PC-9 (cell line): ENCODE results near the gene MUS81. TPM values are rescaled to one million over a fixed set of nuclear protein-coding genes. Genes with fewer than 3 reads are reported as not detected.
A peak's percentile ranks its signal among the peaks of the same experiment; 100 is the strongest.

ENCODE experiments used
- BruUV-seq: library from RNA; stranded (reverse); fragments of 400-500 nt; replicated peaks from 2 replicates; lab custom pipeline; 2021; lab: Mats Ljungman, UMichigan
- CTCF ChIA-PET: fragments of 300-600 bp; sonication (Branson Sonifier 250); formaldehyde crosslinking; loops from one replicate; lab custom pipeline; 2022; ENCODE audit warnings: antibody characterized with exemption; lab: Charles Lee
- POLR2A ChIA-PET: fragments of 300-600 bp; sonication (Branson Sonifier 250); formaldehyde crosslinking; loops from one replicate; lab custom pipeline; 2022; ENCODE audit warnings: antibody characterized with exemption; ENCODE audit not compliant: unreplicated experiment; lab: Charles Lee
- DNase-seq, 2 experiments: peaks; one replicate each; pipeline versions ENCODE4 v3.0.0 to v3.0.0-alpha.2; 2015 to 2022; ENCODE audit warnings: mixed read lengths in 1 of 2
- H2AFZ ChIP-seq: fragments of 200-600 bp; sonication (generic); 2 replicates; pipeline ENCODE4 v1.8.1; 2017; ENCODE audit warnings: antibody characterized with exemption
- H3F3A ChIP-seq: fragments of 200-600 bp; sonication (generic); 2 replicates; pipeline ENCODE4 v1.8.1; 2017; ENCODE audit warnings: antibody characterized with exemption, mild to moderate bottlenecking, low read depth; ENCODE audit not compliant: insufficient read depth
- H3K27ac ChIP-seq: fragments of 200-600 bp; sonication (generic); 2 replicates; pipeline ENCODE4 v1.6.1; 2016; ENCODE audit warnings: mixed run types
- H3K27me3 ChIP-seq: fragments of 200-600 bp; sonication (generic); 2 replicates; pipeline ENCODE4 v1.6.1; 2016; ENCODE audit warnings: low read depth, mixed run types; ENCODE audit not compliant: insufficient read depth
- H3K36me3 ChIP-seq: fragments of 200-600 bp; sonication (generic); 2 replicates; pipeline ENCODE4 v1.6.1; 2016; ENCODE audit warnings: low read depth, mixed run types
- H3K4me1 ChIP-seq: fragments of 200-600 bp; sonication (generic); replicated peaks from 2 replicates; pipeline ENCODE4 v1.6.1; 2016; ENCODE audit warnings: mixed run types; ENCODE audit not compliant: insufficient read depth
- H3K4me2 ChIP-seq: fragments of 200-600 bp; sonication (generic); 2 replicates; pipeline ENCODE4 v1.6.1; 2017; ENCODE audit warnings: mixed run types
- H3K4me3 ChIP-seq: fragments of 200-600 bp; sonication (generic); 2 replicates; pipeline ENCODE4 v1.6.1; 2016; ENCODE audit warnings: mixed run types
- H3K79me2 ChIP-seq: fragments of 200-600 bp; sonication (generic); 2 replicates; pipeline ENCODE4 v1.6.1; 2017; ENCODE audit warnings: low read depth, mixed run types
- H3K9me2 ChIP-seq: fragments of 200-600 bp; sonication (generic); 2 replicates; pipeline ENCODE4 v1.8.1; 2017; ENCODE audit warnings: mild to moderate bottlenecking; ENCODE audit not compliant: insufficient read depth
- H3K9me3 ChIP-seq: fragments of 200-600 bp; sonication (generic); 2 replicates; pipeline ENCODE4 v1.8.1; 2016; ENCODE audit warnings: low read depth; ENCODE audit not compliant: insufficient read depth
- H4K20me1 ChIP-seq: fragments of 200-600 bp; sonication (generic); 2 replicates; pipeline ENCODE4 v1.8.1; 2017; ENCODE audit not compliant: insufficient read depth
- EZH2 ChIP-seq: fragments of 200-600 bp; sonication (generic); IDR thresholded peaks from 2 replicates; pipeline ENCODE4 v1.8.0; 2017; ENCODE audit warnings: antibody characterized with exemption, low read depth
- intact Hi-C: fragments of 100-400 bp; cut with micrococcal nuclease; formaldehyde crosslinking; loops from one replicate; pipeline ENCODE4 v1.10.0; 2022; ENCODE audit not compliant: unreplicated experiment
- total RNA-seq: library from RNA; stranded (reverse); gene quantifications from 2 replicates; pipeline ENCODE4 v1.2.3, GENCODE V29; 2021
- TF ChIP-seq, protein P1 (sequence below): fragments of 200-600 bp; sonication (generic); conservative IDR thresholded peaks from 2 replicates; pipeline ENCODE4 v1.6.1; 2017; ENCODE audit warnings: mixed run types, antibody characterized with exemption, mild to moderate bottlenecking, moderate library complexity

The MUS81 gene
- total RNA-seq, 1 experiment from 2014 or later, result 62.7 TPM

DNA sequence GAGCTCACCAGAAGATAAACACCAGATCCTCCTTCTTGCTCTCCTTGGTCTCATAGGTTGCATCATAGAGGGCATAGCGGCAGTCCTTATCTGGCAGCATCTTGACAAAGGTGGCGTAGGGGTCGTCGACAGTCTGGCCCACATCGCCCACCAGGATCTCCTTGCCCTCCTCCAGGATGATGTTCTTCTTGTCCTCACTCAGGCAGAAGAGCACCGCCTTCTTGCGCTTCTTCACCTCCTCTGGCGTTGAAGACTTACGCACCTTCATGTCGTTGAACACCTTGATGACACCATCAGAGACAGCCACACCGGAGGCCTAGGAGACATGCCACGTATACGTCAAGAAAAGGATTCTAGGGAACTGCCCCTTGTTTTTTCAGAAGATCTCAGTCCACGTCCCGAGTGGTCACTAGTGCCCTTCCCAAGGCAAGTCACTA lies 4.3 kb upstream of the MUS81 start:
- Histone ChIP-seq H3K36me3 (peaks cover 30% of the 10 kb centered on the region), H3K79me2 (peaks cover 47% of the 10 kb centered on the region), H3K4me3 (peak overlapping the region; percentile 96), H3K4me1 (peaks cover 13% of the 10 kb centered on the region), H3K27me3 (no peaks in the 10 kb centered on the region), H3K9me3 (no peaks in the 10 kb centered on the region), H3K27ac (no peak overlapping the region), H3F3A (peaks cover 74% of the 10 kb centered on the region), H4K20me1 (peaks cover 46% of the 10 kb centered on the region), H3K4me2 (peak overlapping the region; percentile 91), H3K9me2 (no peaks in the 10 kb centered on the region), H2AFZ (no peak overlapping the region)
- no peak for TF ChIP-seq EZH2
- TF ChIP-seq, protein P1, sequence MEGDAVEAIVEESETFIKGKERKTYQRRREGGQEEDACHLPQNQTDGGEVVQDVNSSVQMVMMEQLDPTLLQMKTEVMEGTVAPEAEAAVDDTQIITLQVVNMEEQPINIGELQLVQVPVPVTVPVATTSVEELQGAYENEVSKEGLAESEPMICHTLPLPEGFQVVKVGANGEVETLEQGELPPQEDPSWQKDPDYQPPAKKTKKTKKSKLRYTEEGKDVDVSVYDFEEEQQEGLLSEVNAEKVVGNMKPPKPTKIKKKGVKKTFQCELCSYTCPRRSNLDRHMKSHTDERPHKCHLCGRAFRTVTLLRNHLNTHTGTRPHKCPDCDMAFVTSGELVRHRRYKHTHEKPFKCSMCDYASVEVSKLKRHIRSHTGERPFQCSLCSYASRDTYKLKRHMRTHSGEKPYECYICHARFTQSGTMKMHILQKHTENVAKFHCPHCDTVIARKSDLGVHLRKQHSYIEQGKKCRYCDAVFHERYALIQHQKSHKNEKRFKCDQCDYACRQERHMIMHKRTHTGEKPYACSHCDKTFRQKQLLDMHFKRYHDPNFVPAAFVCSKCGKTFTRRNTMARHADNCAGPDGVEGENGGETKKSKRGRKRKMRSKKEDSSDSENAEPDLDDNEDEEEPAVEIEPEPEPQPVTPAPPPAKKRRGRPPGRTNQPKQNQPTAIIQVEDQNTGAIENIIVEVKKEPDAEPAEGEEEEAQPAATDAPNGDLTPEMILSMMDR, result no peak
- intact Hi-C loops, result no loop called here
- peak in 1 of 2 experiments; percentile 31 for DNase-seq
- CTCF ChIA-PET, result no interaction called here
- POLR2A ChIA-PET, result interaction anchor here (1.0 kb wide), 1 partner anchor 193 kb away, joined by 4 read pairs; the partner anchor contains the start of gene RELA
- BruUV-seq, result TSS peak; percentile 31

DNA sequence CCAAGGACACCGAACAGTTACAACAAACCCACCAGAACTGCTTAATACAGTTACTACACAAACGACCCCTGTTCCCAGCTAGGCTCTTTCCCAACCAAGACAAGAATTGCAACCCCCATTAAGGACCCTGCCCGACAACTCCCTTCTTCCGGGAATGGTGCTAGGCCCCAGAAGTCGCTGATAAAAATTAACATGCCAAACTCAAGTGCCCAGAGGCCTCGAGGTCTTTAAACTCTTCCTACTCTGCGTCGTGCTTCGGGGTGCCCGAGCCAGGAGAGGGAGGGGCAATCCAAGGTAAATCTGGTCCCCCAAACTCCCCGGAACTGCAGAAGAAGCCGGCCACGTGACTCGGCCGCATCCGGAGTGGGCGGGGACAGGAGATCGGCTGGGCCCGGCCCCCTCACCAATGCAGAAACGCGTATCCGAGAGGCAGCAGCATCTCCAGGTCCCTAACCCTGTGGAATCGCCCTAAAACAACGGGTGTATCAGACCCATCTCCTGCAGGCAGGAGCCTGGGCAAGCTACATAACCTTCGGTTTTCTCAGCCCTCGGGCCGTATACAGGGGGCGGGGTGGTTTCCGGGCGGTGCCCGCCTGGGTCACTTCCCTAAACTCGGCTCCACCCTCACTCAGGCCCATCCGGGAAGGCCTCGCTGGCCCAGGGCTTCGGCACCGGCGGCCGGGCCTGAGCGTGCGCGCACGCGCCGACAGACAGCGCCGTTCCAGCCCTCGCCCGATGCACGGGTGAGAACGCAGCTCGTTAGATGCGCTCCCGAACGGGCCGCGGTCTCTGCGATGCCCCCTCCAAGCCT lies 3.3 kb upstream of the MUS81 start:
- CTCF ChIA-PET, result no interaction called here
- H3K79me2 ChIP-seq, result peaks cover 57% of the 10 kb centered on the region
- DNase-seq, result peak; percentile 64 to 76

DNA sequence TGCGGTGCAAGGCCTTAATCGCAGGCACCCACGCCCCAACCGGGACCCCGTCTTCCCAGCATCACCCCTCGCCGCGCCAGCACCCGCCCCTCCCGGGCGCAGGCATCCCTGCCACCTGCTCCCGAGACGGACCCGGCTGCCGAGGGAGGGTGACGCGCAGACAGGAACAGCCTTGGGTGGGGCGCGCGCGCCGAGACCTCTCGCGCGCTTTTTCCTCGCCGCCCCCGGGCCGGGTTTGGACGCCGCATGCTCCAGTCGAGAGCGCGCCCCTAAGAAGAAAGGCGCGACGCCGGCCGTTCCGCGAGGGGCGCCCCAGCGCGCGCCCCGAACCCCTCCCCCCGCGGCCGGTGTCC lies 2.8 kb upstream of the MUS81 start:
- Histone ChIP-seq H3K4me3 (peak overlapping the region; percentile 96), H3K4me1 (peaks cover 21% of the 10 kb centered on the region), H3K4me2 (peak overlapping the region; percentile 91), H3F3A (peaks cover 62% of the 10 kb centered on the region), H3K79me2 (peaks cover 62% of the 10 kb centered on the region), H4K20me1 (peaks cover 46% of the 10 kb centered on the region), H3K9me3 (no peaks in the 10 kb centered on the region), H3K27me3 (no peaks in the 10 kb centered on the region), H2AFZ (no peak overlapping the region), H3K9me2 (no peaks in the 10 kb centered on the region), H3K36me3 (peaks cover 38% of the 10 kb centered on the region), H3K27ac (peak overlapping the region; percentile 53)
- peak in 1 of 2 experiments; percentile 33 for DNase-seq
- BruUV-seq, result no TSS peak
- POLR2A ChIA-PET, result interaction anchor here (0.6 to 0.7 kb wide), 2 partner anchors 55 to 104 kb away, joined by 3 read pairs; no protein-coding TSS in a partner anchor
- TF ChIP-seq EZH2, result no peak
- CTCF ChIA-PET, result no interaction called here
- intact Hi-C loops, result loop anchor here (1.0 kb wide), 1 partner anchor 145 kb away; the partner anchor contains the start of gene KAT5

More for the DNA sequence above, 3.3 kb upstream of the MUS81 start:
- intact Hi-C loops, result loop anchor here (1.0 kb wide), 1 partner anchor 145 kb away; the partner anchor contains the start of gene KAT5
- TF ChIP-seq, protein P1, result no peak
- no peak for TF ChIP-seq EZH2
- Histone ChIP-seq H4K20me1 (peaks cover 46% of the 10 kb centered on the region), H3K27ac (peak overlapping the region; percentile 53), H3K9me2 (no peaks in the 10 kb centered on the region), H3K4me3 (peak overlapping the region; percentile 96), H3F3A (peaks cover 68% of the 10 kb centered on the region), H2AFZ (peak overlapping the region; percentile 68; the same call in 1 of the 2 replicates), H3K4me1 (peaks cover 17% of the 10 kb centered on the region), H3K36me3 (peaks cover 32% of the 10 kb centered on the region), H3K4me2 (peak overlapping the region; percentile 91), H3K27me3 (no peaks in the 10 kb centered on the region), H3K9me3 (no peaks in the 10 kb centered on the region)
- no TSS peak for BruUV-seq
- POLR2A ChIA-PET, result interaction anchor here (0.5 to 1.0 kb wide), 4 partner anchors 30 to 194 kb away, joined by 3 to 4 read pairs (median 3); partner anchors contain the start of gene RELA
